ENCODE results near the gene SPEM3.
"Not testable (repeated sequence)": the region's sequence is repeated elsewhere in the genome, so short reads cannot be mapped to it uniquely, and the experiment has no call there.

GRCh38 chr17:7469843-7470242 is 41.2 kb downstream of the SPEM3 start:
- TF ChIP-seq CTCF (IDR thresholded peaks at IDR 0.05; ENCODE audit: poor library complexity); EZH2 (IDR thresholded peaks at IDR 0.05; ENCODE audit: borderline replicate concordance): not testable (repeated sequence)
